Stimulated activated naive B cell treated with anti-CD40 and anti-IgM and Interleukin-4, amounts not matched to agents 10 μg/mL and 1 μg/mL and 100 μg/mL, for 72 hours (primary cell): ENCODE measurements around the gene TAS1R2.
A peak's percentile ranks its signal among the peaks of the same experiment; 100 is the strongest.
"Not testable (repeated sequence)": the region's sequence is repeated elsewhere in the genome, so short reads cannot be mapped to it uniquely, and the experiment has no call there.

ENCODE experiments used
- ATAC-seq, 2 donors: fragments of 150-1000 bp; cut with Tn5 transposase; replicated peaks; 2 replicates each; pipeline ENCODE4 v1.10.0; 2021; ENCODE audit warnings: moderate library complexity in 1 of 2
- DNase-seq: peaks from one replicate; pipeline ENCODE4 v3.0.0; 2021
- H3K27ac Mint-ChIP-seq: one replicate; pipeline ENCODE4 v1.8.0; 2022; ENCODE audit warnings: mild to moderate bottlenecking, mixed read lengths
- H3K27me3 Mint-ChIP-seq, 2 donors: one replicate each; pipeline ENCODE4 v1.8.0; 2022; ENCODE audit warnings: mixed read lengths in 2 of 2
- H3K36me3 Mint-ChIP-seq, 2 donors: one replicate each; pipeline ENCODE4 v1.8.0; 2022; ENCODE audit warnings: mixed read lengths in 2 of 2, mild to moderate bottlenecking in 1 of 2
- H3K4me1 Mint-ChIP-seq, 2 donors: one replicate each; pipeline ENCODE4 v1.8.0; 2022; ENCODE audit warnings: mixed read lengths in 2 of 2, mild to moderate bottlenecking in 1 of 2
- H3K4me3 Mint-ChIP-seq, 2 donors: one replicate each; pipeline ENCODE4 v1.8.0; 2022; ENCODE audit warnings: mild to moderate bottlenecking in 2 of 2, mixed read lengths in 2 of 2, moderate library complexity in 1 of 2
- H3K9me3 Mint-ChIP-seq, 2 donors: one replicate each; pipeline ENCODE4 v1.8.0; 2022; ENCODE audit warnings: mixed read lengths in 2 of 2, mild to moderate bottlenecking in 1 of 2

TAS1R2 gene

GRCh38 chr1:18879215-18879790 is 19.8 kb upstream of the TAS1R2 start:
- Mint-ChIP-seq H3K36me3 (peaks cover 12 to 17% of the 10 kb centered on the region in 2 donors), H3K4me3 (no peak overlapping the region), H3K9me3 (no peaks in the 10 kb centered on the region), H3K27me3 (no peaks in the 10 kb centered on the region), H3K27ac (no peak overlapping the region), H3K4me1 (peaks cover 0 to 6% of the 10 kb centered on the region in 2 donors)
- ATAC-seq: no peak
- no peak for DNase-seq

GRCh38 chr1:18878538-18879214 is 19.2 kb upstream of the TAS1R2 start:
- ATAC-seq: no peak
- peaks cover 0 to 6% of the 10 kb centered on the region in 2 donors for H3K4me1 Mint-ChIP-seq
- H3K36me3 Mint-ChIP-seq: peaks cover 12 to 17% of the 10 kb centered on the region in 2 donors
- no peaks in the 10 kb centered on the region for H3K9me3 Mint-ChIP-seq
- no peaks in the 10 kb centered on the region for H3K27me3 Mint-ChIP-seq
- no peak overlapping the region for H3K27ac Mint-ChIP-seq
- no peak overlapping the region for H3K4me3 Mint-ChIP-seq
- no peak for DNase-seq

- no peak overlapping the region for H3K27ac Mint-ChIP-seq
- no peaks in the 10 kb centered on the region for H3K9me3 Mint-ChIP-seq
- no peak overlapping the region for H3K4me3 Mint-ChIP-seq
- peaks cover 0 to 6% of the 10 kb centered on the region in 2 donors for H3K4me1 Mint-ChIP-seq
- H3K36me3 Mint-ChIP-seq: peaks cover 12 to 14% of the 10 kb centered on the region in 2 donors
- ATAC-seq (no peak), DNase-seq (no peak)
- H3K27me3 Mint-ChIP-seq: no peaks in the 10 kb centered on the region
Measured at GRCh38 chr1:18877282-18877681, 17.8 kb upstream of the TAS1R2 start.

GRCh38 chr1:18876210-18876609 is 16.8 kb upstream of the TAS1R2 start:
- Mint-ChIP-seq H3K4me1 (peaks cover 0 to 6% of the 10 kb centered on the region in 2 donors), H3K27me3 (no peaks in the 10 kb centered on the region), H3K27ac (no peak overlapping the region), H3K9me3 (no peaks in the 10 kb centered on the region), H3K4me3 (no peak overlapping the region), H3K36me3 (peaks cover 8 to 11% of the 10 kb centered on the region in 2 donors)
- ATAC-seq (no peak), DNase-seq (no peak)

GRCh38 chr1:18875796-18876128 is 16.3 kb upstream of the TAS1R2 start:
- DNase-seq (no peak), ATAC-seq (no peak)
- Mint-ChIP-seq H3K9me3 (no peaks in the 10 kb centered on the region), H3K4me1 (peaks cover 0 to 6% of the 10 kb centered on the region in 2 donors), H3K36me3 (peaks cover 5 to 11% of the 10 kb centered on the region in 2 donors), H3K27ac (no peak overlapping the region), H3K27me3 (no peaks in the 10 kb centered on the region), H3K4me3 (no peak overlapping the region)

- peaks cover 5 to 11% of the 10 kb centered on the region in 2 donors for H3K36me3 Mint-ChIP-seq
- peak; percentile 70 to 84 for ATAC-seq
- peaks cover 0 to 6% of the 10 kb centered on the region in 2 donors for H3K4me1 Mint-ChIP-seq
- H3K4me3 Mint-ChIP-seq: no peak overlapping the region
- peak; percentile 50 for DNase-seq
- H3K27ac Mint-ChIP-seq: no peak overlapping the region
- no peaks in the 10 kb centered on the region for H3K27me3 Mint-ChIP-seq
- no peaks in the 10 kb centered on the region for H3K9me3 Mint-ChIP-seq
Measured at GRCh38 chr1:18875107-18875795, 15.8 kb upstream of the TAS1R2 start.

GRCh38 chr1:18874600-18874999 is 15.1 kb upstream of the TAS1R2 start:
- Mint-ChIP-seq H3K9me3 (no peaks in the 10 kb centered on the region), H3K4me1 (peaks cover 0 to 6% of the 10 kb centered on the region in 2 donors), H3K4me3 (no peak overlapping the region), H3K27ac (no peak overlapping the region), H3K36me3 (peaks cover 5 to 11% of the 10 kb centered on the region in 2 donors), H3K27me3 (no peaks in the 10 kb centered on the region)
- DNase-seq (no peak), ATAC-seq (no peak)

GRCh38 chr1:18874036-18874435 is 14.6 kb upstream of the TAS1R2 start:
- Mint-ChIP-seq H3K9me3 (no peaks in the 10 kb centered on the region), H3K4me3 (no peak overlapping the region), H3K27me3 (no peaks in the 10 kb centered on the region), H3K36me3 (peaks cover 5 to 11% of the 10 kb centered on the region in 2 donors), H3K27ac (no peak overlapping the region), H3K4me1 (peaks cover 3 to 6% of the 10 kb centered on the region in 2 donors)
- DNase-seq (no peak), ATAC-seq (no peak)

- no peak for DNase-seq
- Mint-ChIP-seq H3K9me3 (no peaks in the 10 kb centered on the region), H3K4me1 (peaks cover 4 to 6% of the 10 kb centered on the region in 2 donors), H3K27me3 (peaks cover 4 to 5% of the 10 kb centered on the region in 2 donors), H3K4me3 (no peak overlapping the region), H3K36me3 (peaks cover 5 to 11% of the 10 kb centered on the region in 2 donors), H3K27ac (no peak overlapping the region)
- ATAC-seq: no peak
Measured at GRCh38 chr1:18872071-18872611, 12.7 kb upstream of the TAS1R2 start.

GRCh38 chr1:18871401-18872070 is 12.1 kb upstream of the TAS1R2 start:
- peaks cover 5 to 11% of the 10 kb centered on the region in 2 donors for H3K36me3 Mint-ChIP-seq
- peaks cover 4 to 6% of the 10 kb centered on the region in 2 donors for H3K4me1 Mint-ChIP-seq
- DNase-seq (no peak), ATAC-seq (no peak)
- no peak overlapping the region for H3K27ac Mint-ChIP-seq
- H3K27me3 Mint-ChIP-seq: peaks cover 9 to 10% of the 10 kb centered on the region in 2 donors
- H3K9me3 Mint-ChIP-seq: no peaks in the 10 kb centered on the region
- H3K4me3 Mint-ChIP-seq: no peak overlapping the region

- peaks cover 5 to 9% of the 10 kb centered on the region in 2 donors for H3K36me3 Mint-ChIP-seq
- ATAC-seq (no peak), DNase-seq (no peak)
- peaks cover 10 to 12% of the 10 kb centered on the region in 2 donors for H3K27me3 Mint-ChIP-seq
- H3K4me3 Mint-ChIP-seq: no peak overlapping the region
- no peak overlapping the region for H3K27ac Mint-ChIP-seq
- H3K9me3 Mint-ChIP-seq: no peaks in the 10 kb centered on the region
- peaks cover 4 to 6% of the 10 kb centered on the region in 2 donors for H3K4me1 Mint-ChIP-seq
Measured at GRCh38 chr1:18870957-18871356, 11.5 kb upstream of the TAS1R2 start.

GRCh38 chr1:18870595-18870865 is 11.1 kb upstream of the TAS1R2 start:
- H3K9me3 Mint-ChIP-seq, H3K4me3 Mint-ChIP-seq, ATAC-seq, H3K36me3 Mint-ChIP-seq, H3K4me1 Mint-ChIP-seq, DNase-seq, H3K27ac Mint-ChIP-seq: not testable (repeated sequence)
- H3K27me3 Mint-ChIP-seq: peaks cover 13 to 16% of the 10 kb centered on the region in 2 donors

GRCh38 chr1:18869847-18870594 is 10.6 kb upstream of the TAS1R2 start:
- H3K4me3 Mint-ChIP-seq: no peak overlapping the region
- peaks cover 18 to 21% of the 10 kb centered on the region in 2 donors for H3K27me3 Mint-ChIP-seq
- no peaks in the 10 kb centered on the region for H3K9me3 Mint-ChIP-seq
- ATAC-seq (peak in 1 of 2 donors; percentile 34), DNase-seq (no peak)
- H3K36me3 Mint-ChIP-seq: peaks cover 5 to 9% of the 10 kb centered on the region in 2 donors
- H3K27ac Mint-ChIP-seq: no peak overlapping the region
- peaks cover 0 to 4% of the 10 kb centered on the region in 2 donors for H3K4me1 Mint-ChIP-seq
